OCI-LY1 (cell line): Measurements from ENCODE around the gene PLLP.

ENCODE experiments used
- H2AFZ ChIP-seq: fragments of 200-600 bp; sonication (generic), shearing (Covaris generic); 2 replicates; pipeline ENCODE4 v1.6.0; 2014; ENCODE audit warnings: antibody characterized with exemption, mild to moderate bottlenecking, low read length
- H3F3A ChIP-seq: fragments of 200-600 bp; sonication (generic), shearing (Covaris generic); 2 replicates; pipeline ENCODE4 v1.6.0; 2014; ENCODE audit warnings: mild to moderate bottlenecking, antibody characterized with exemption, low read length, moderate library complexity; ENCODE audit not compliant: insufficient read depth
- H3K27ac ChIP-seq: fragments of 200-600 bp; sonication (generic); 2 replicates; pipeline ENCODE4 v1.5.1; 2014; ENCODE audit warnings: low read length, mixed run types, mild to moderate bottlenecking, low read depth; ENCODE audit not compliant: poor library complexity, severe bottlenecking
- H3K27me3 ChIP-seq: fragments of 200-600 bp; sonication (generic); 2 replicates; pipeline ENCODE4 v1.6.0; 2014; ENCODE audit warnings: antibody characterized with exemption, mild to moderate bottlenecking, low read length, moderate library complexity; ENCODE audit not compliant: insufficient read depth
- H3K36me3 ChIP-seq: fragments of 200-600 bp; sonication (generic); 2 replicates; pipeline ENCODE4 v1.6.1; 2014; ENCODE audit warnings: mild to moderate bottlenecking, antibody characterized with exemption, low read length, moderate library complexity, mixed read lengths; ENCODE audit not compliant: insufficient read depth
- H3K4me1 ChIP-seq: fragments of 200-600 bp; sonication (generic); 2 replicates; pipeline ENCODE4 v1.5.1; 2014; ENCODE audit warnings: mild to moderate bottlenecking, low read length, moderate library complexity; ENCODE audit not compliant: insufficient read depth, severe bottlenecking
- H3K4me2 ChIP-seq: fragments of 200-600 bp; sonication (generic), shearing (Covaris generic); 2 replicates; pipeline ENCODE4 v1.6.1; 2014; ENCODE audit warnings: low read length
- H3K4me3 ChIP-seq: fragments of 200-600 bp; sonication (generic); 2 replicates; pipeline ENCODE4 v1.5.1; 2014; ENCODE audit warnings: low read length, low read depth, mild to moderate bottlenecking, mixed read lengths; ENCODE audit not compliant: poor library complexity, severe bottlenecking
- H3K79me2 ChIP-seq: fragments of 200-600 bp; shearing (Covaris generic); 2 replicates; pipeline ENCODE4 v1.6.1; 2016; ENCODE audit warnings: mixed run types, low read length, mixed read lengths; ENCODE audit not compliant: insufficient read depth
- H3K9ac ChIP-seq: fragments of 200-600 bp; sonication (generic), shearing (Covaris generic); 2 replicates; pipeline ENCODE4 v1.6.1; 2014; ENCODE audit warnings: mild to moderate bottlenecking, low read length, mixed read lengths
- H3K9me2 ChIP-seq: fragments of 200-600 bp; sonication (generic), shearing (Covaris generic); 2 replicates; pipeline ENCODE4 v1.6.1; 2014; ENCODE audit warnings: low read depth, mild to moderate bottlenecking, low read length, mixed read lengths
- H3K9me3 ChIP-seq: fragments of 200-600 bp; shearing (Covaris generic); 2 replicates; pipeline ENCODE4 v1.6.1; 2014; ENCODE audit warnings: low read length, mixed read lengths
- H4K20me1 ChIP-seq: fragments of 200-600 bp; sonication (generic), shearing (Covaris generic); 2 replicates; pipeline ENCODE4 v1.6.0; 2016; ENCODE audit warnings: mild to moderate bottlenecking, low read length; ENCODE audit not compliant: insufficient read depth
- EZH2 ChIP-seq: fragments of 200-600 bp; sonication (generic), shearing (Covaris generic); IDR thresholded peaks from 2 replicates; pipeline ENCODE4 v1.8.0; 2017; ENCODE audit warnings: borderline replicate concordance, mixed run types, mild to moderate bottlenecking, antibody characterized with exemption, low read length, moderate library complexity, mixed read lengths
- TF ChIP-seq, protein P1 (sequence below): fragments of 200-600 bp; sonication (generic), shearing (Covaris generic); IDR thresholded peaks from 2 replicates; pipeline ENCODE4 v1.5.1; 2017; ENCODE audit warnings: mild to moderate bottlenecking, antibody characterized with exemption, low read length, moderate library complexity, mixed read lengths

The PLLP gene

DNA sequence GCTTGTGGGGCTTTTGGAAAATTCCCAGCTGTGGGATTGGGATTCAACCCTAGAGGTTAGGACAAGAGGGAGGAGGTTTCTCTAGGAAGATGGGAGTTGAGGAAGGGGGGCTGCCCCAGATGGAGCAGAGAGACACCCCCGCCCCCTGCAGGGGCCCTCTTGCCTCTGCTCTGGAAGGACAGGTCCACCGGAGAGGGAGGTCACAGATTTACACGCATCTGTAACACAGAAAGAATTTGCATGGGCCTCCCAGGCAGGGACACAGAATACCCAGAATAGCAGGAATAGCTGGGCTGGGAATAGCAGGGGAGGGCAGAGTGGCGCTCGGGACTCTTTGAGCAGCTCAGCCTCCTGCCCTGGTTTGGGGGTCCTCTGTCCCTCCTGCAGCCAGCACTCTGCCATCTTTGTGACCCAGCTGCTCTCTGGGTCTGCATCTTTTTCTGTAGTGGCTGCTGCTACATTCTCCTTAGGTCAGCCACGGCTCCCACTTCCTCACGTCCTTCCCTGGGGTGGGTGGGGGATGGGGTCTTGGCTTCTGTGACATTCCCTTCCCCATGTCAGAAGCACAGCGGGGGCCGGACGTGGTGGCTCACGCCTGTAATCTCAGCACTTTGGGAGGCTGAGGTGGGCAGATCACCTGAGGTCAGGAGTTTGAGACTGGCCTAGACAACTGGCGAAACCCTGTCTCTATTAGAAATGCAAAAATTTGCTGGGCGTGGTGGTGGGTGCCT lies 33.9 kb upstream of the PLLP start:
- Histone ChIP-seq H3K27me3 (no peaks in the 10 kb centered on the region), H2AFZ (no peak overlapping the region), H3K9ac (no peak overlapping the region), H3K79me2 (no peaks in the 10 kb centered on the region), H3K4me3 (no peak overlapping the region), H3K27ac (no peak overlapping the region), H3F3A (no peaks in the 10 kb centered on the region), H3K4me2 (no peak overlapping the region), H3K36me3 (no peaks in the 10 kb centered on the region), H3K4me1 (no peaks in the 10 kb centered on the region), H3K9me2 (no peaks in the 10 kb centered on the region), H3K9me3 (no peaks in the 10 kb centered on the region), H4K20me1 (no peaks in the 10 kb centered on the region)
- TF ChIP-seq, protein P1, sequence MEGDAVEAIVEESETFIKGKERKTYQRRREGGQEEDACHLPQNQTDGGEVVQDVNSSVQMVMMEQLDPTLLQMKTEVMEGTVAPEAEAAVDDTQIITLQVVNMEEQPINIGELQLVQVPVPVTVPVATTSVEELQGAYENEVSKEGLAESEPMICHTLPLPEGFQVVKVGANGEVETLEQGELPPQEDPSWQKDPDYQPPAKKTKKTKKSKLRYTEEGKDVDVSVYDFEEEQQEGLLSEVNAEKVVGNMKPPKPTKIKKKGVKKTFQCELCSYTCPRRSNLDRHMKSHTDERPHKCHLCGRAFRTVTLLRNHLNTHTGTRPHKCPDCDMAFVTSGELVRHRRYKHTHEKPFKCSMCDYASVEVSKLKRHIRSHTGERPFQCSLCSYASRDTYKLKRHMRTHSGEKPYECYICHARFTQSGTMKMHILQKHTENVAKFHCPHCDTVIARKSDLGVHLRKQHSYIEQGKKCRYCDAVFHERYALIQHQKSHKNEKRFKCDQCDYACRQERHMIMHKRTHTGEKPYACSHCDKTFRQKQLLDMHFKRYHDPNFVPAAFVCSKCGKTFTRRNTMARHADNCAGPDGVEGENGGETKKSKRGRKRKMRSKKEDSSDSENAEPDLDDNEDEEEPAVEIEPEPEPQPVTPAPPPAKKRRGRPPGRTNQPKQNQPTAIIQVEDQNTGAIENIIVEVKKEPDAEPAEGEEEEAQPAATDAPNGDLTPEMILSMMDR: no peak
- TF ChIP-seq EZH2: no peak

DNA sequence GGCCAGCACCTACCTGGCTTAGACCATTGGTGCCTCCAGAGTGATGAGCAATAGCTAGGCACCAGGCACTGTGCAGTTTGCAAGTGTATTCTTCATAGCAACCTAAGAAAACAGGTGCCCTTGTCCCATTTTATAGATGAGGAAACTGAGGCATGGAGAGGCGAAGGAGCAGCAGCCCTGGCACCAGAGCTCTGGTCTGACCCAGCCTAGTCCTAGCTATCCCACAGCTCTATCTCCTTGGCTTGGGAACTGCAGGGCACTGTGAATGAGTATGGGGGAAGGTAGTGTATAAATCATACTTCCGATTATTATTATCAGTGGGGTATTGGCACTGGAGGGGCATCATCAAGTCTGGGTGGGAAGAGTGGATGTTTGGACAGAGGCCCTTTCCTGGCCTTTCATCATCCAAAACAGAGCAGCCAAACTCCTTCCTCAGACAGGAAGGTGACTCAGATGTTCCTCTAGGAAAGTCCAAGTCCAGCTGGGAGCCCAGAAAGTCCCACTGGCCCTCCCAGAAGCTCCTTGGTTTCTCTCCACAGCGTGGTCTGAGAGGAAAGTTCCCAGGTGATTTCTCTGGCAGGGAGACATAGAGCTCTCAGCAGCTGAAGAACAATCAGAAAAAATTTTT lies 32.0 kb upstream of the PLLP start:
- Histone ChIP-seq H3K36me3 (no peaks in the 10 kb centered on the region), H3K4me3 (no peak overlapping the region), H3K9ac (no peak overlapping the region), H2AFZ (no peak overlapping the region), H3K79me2 (no peaks in the 10 kb centered on the region), H3K27ac (no peak overlapping the region), H3K27me3 (no peaks in the 10 kb centered on the region), H3K4me1 (no peaks in the 10 kb centered on the region), H3K4me2 (no peak overlapping the region), H3K9me3 (no peaks in the 10 kb centered on the region), H3F3A (no peaks in the 10 kb centered on the region), H4K20me1 (no peaks in the 10 kb centered on the region), H3K9me2 (no peaks in the 10 kb centered on the region)
- TF ChIP-seq EZH2: no peak
- TF ChIP-seq, protein P1: no peak

DNA sequence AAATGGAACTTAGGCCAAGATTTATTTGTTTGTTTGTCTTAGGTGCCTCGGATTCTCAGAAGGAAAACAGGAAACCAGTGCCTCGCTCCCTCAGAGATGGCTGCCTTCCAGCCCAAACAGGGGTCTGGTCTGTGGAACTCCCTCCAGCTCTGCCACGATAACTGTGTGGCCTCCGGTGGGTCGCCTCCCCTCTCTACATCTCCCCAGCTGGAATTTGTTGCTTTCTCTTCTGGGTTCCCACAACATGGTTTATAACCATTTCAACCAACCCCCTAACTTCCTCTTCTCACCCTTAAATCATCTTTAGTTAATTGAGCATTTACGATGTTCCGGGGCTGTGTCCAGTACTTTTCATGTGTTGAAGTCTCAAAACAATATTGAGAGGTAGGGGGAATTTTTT lies 30.9 kb upstream of the PLLP start:
- no peak overlapping the region for H3K27ac ChIP-seq
- H3K36me3 ChIP-seq: no peaks in the 10 kb centered on the region
- H3K79me2 ChIP-seq: no peaks in the 10 kb centered on the region
- no peaks in the 10 kb centered on the region for H3K27me3 ChIP-seq
- H3K4me2 ChIP-seq: no peak overlapping the region
- H4K20me1 ChIP-seq: no peaks in the 10 kb centered on the region
- H3K4me1 ChIP-seq: no peaks in the 10 kb centered on the region
- H3K9me2 ChIP-seq: no peaks in the 10 kb centered on the region
- no peak overlapping the region for H3K4me3 ChIP-seq
- TF ChIP-seq, protein P1: no peak
- no peak for TF ChIP-seq EZH2
- no peaks in the 10 kb centered on the region for H3F3A ChIP-seq
- no peaks in the 10 kb centered on the region for H3K9me3 ChIP-seq
- no peak overlapping the region for H3K9ac ChIP-seq
- H2AFZ ChIP-seq: no peak overlapping the region
